ENCODE results near the gene SMARCA2. TPM values are rescaled to one million over a fixed set of nuclear protein-coding genes. Genes with fewer than 3 reads are reported as not detected.

Gene SMARCA2
- total RNA-seq, 2 experiments from 2014 or later: 91.3 to 94.0 TPM

GRCh38 chr9:2126331-2126803 is 111.2 kb downstream of the SMARCA2 start:
- no peaks in the 10 kb centered on the region for H3K27me3 Mint-ChIP-seq
- H3K4me3 Mint-ChIP-seq: peak overlapping the region; percentile 22
- H3K9me3 Mint-ChIP-seq (ENCODE audit: low read depth): no peaks in the 10 kb centered on the region
- intact Hi-C loops (cut with DNase I, micrococcal nuclease): loop anchor here in 1 of 2 experiments (2.0 to 10.0 kb wide), 4 partner anchors 62 to 498 kb away; partner anchors contain the start of gene VLDLR
- H3K36me3 Mint-ChIP-seq (ENCODE audit: low read depth): peaks cover 41% of the 10 kb centered on the region
- CTCF ChIA-PET: interaction anchor here (0.8 to 1.1 kb wide), 2 partner anchors 10 to 20 kb away, joined by 3 read pairs; no protein-coding TSS in a partner anchor
- peaks cover 43% of the 10 kb centered on the region for H3K4me1 Mint-ChIP-seq
- DNase-seq (no peak), ATAC-seq (peak; percentile 34)
- POLR2A ChIA-PET: no interaction called here
- peak overlapping the region; percentile 52 for H3K27ac Mint-ChIP-seq

- no peak for DNase-seq
- Mint-ChIP-seq H3K36me3 (ENCODE audit: low read depth) (peaks cover 40% of the 10 kb centered on the region), H3K27ac (peak overlapping the region; percentile 52), H3K4me3 (no peak overlapping the region), H3K9me3 (ENCODE audit: low read depth) (no peaks in the 10 kb centered on the region), H3K4me1 (peaks cover 49% of the 10 kb centered on the region), H3K27me3 (no peaks in the 10 kb centered on the region)
- ChIA-PET POLR2A (no interaction called here), CTCF (interaction anchor here (0.7 kb wide), 1 partner anchor 52 kb away, joined by 3 read pairs; no protein-coding TSS in a partner anchor)
- no peak for ATAC-seq
- intact Hi-C loops (cut with DNase I, micrococcal nuclease): loop anchor here in 1 of 2 experiments (2.0 to 10.0 kb wide), 4 partner anchors 63 to 497 kb away; partner anchors contain the start of gene VLDLR
Observed at GRCh38 chr9:2127486-2127885, 112.3 kb downstream of the SMARCA2 start.

- H3K4me1 Mint-ChIP-seq: peaks cover 49% of the 10 kb centered on the region
- ChIA-PET POLR2A (no interaction called here), CTCF (interaction anchor here (0.6 to 0.7 kb wide), 2 partner anchors 52 to 64 kb away, joined by 3 read pairs; no protein-coding TSS in a partner anchor)
- no peaks in the 10 kb centered on the region for H3K27me3 Mint-ChIP-seq
- DNase-seq (no peak), ATAC-seq (no peak)
- H3K36me3 Mint-ChIP-seq (ENCODE audit: low read depth): peaks cover 35% of the 10 kb centered on the region
- intact Hi-C loops (cut with DNase I, micrococcal nuclease): loop anchor here in 1 of 2 experiments (5.0 to 10.0 kb wide), 3 partner anchors 63 to 497 kb away; partner anchors contain the start of gene VLDLR
- no peak overlapping the region for H3K4me3 Mint-ChIP-seq
- H3K9me3 Mint-ChIP-seq (ENCODE audit: low read depth): no peaks in the 10 kb centered on the region
- H3K27ac Mint-ChIP-seq: peak overlapping the region; percentile 52
Observed at GRCh38 chr9:2128141-2128540, 113.0 kb downstream of the SMARCA2 start.

GRCh38 chr9:2128618-2129017 is 113.5 kb downstream of the SMARCA2 start:
- Mint-ChIP-seq H3K36me3 (ENCODE audit: low read depth) (peaks cover 34% of the 10 kb centered on the region), H3K27ac (peak overlapping the region; percentile 20), H3K9me3 (ENCODE audit: low read depth) (no peaks in the 10 kb centered on the region), H3K4me1 (peaks cover 49% of the 10 kb centered on the region), H3K27me3 (no peaks in the 10 kb centered on the region), H3K4me3 (no peak overlapping the region)
- ATAC-seq (no peak), DNase-seq (no peak)
- POLR2A ChIA-PET: no interaction called here
- intact Hi-C loops (cut with DNase I, micrococcal nuclease): loop anchor here in 1 of 2 experiments (5.0 to 10.0 kb wide), 3 partner anchors 64 to 496 kb away; partner anchors contain the start of gene VLDLR
- CTCF ChIA-PET: no interaction called here

- Mint-ChIP-seq H3K9me3 (ENCODE audit: low read depth) (no peaks in the 10 kb centered on the region), H3K4me1 (peaks cover 32% of the 10 kb centered on the region), H3K27ac (no peak overlapping the region), H3K27me3 (no peaks in the 10 kb centered on the region), H3K36me3 (ENCODE audit: low read depth) (peaks cover 30% of the 10 kb centered on the region), H3K4me3 (no peak overlapping the region)
- DNase-seq (no peak), ATAC-seq (no peak)
- intact Hi-C loops (cut with DNase I, micrococcal nuclease): loop anchor here in 1 of 2 experiments (10.0 kb wide), 1 partner anchor 704 kb away; no protein-coding TSS in a partner anchor
- ChIA-PET CTCF (interaction anchor here (1.3 to 4.0 kb wide), 5 partner anchors 9 to 49 kb away, joined by 3 to 47 read pairs (median 11); no protein-coding TSS in a partner anchor), POLR2A (no interaction called here)
Observed at GRCh38 chr9:2130941-2131340, 115.8 kb downstream of the SMARCA2 start.

GRCh38 chr9:2132484-2133082 is 117.4 kb downstream of the SMARCA2 start:
- no peaks in the 10 kb centered on the region for H3K27me3 Mint-ChIP-seq
- H3K27ac Mint-ChIP-seq: no peak overlapping the region
- H3K4me3 Mint-ChIP-seq: no peak overlapping the region
- H3K9me3 Mint-ChIP-seq (ENCODE audit: low read depth): no peaks in the 10 kb centered on the region
- H3K4me1 Mint-ChIP-seq: peaks cover 19% of the 10 kb centered on the region
- no peak for DNase-seq
- peaks cover 28% of the 10 kb centered on the region for H3K36me3 Mint-ChIP-seq (ENCODE audit: low read depth)
- ATAC-seq: no peak
- ChIA-PET CTCF (interaction anchor here (0.5 to 4.0 kb wide), 12 partner anchors 8 to 599 kb away, joined by 3 to 47 read pairs (median 6); no protein-coding TSS in a partner anchor), POLR2A (interaction anchor here (0.7 kb wide), 1 partner anchor 790 kb away, joined by 5 read pairs; no protein-coding TSS in a partner anchor)
- intact Hi-C loops (cut with DNase I, micrococcal nuclease): loop anchor here (1.0 to 10.0 kb wide), 3 partner anchors 46 to 702 kb away; no protein-coding TSS in a partner anchor

GRCh38 chr9:2134391-2134790 is 119.2 kb downstream of the SMARCA2 start:
- H3K4me1 Mint-ChIP-seq: peaks cover 18% of the 10 kb centered on the region
- ChIA-PET POLR2A (no interaction called here), CTCF (interaction anchor here (0.7 to 4.0 kb wide), 6 partner anchors 12 to 47 kb away, joined by 4 to 47 read pairs (median 8); no protein-coding TSS in a partner anchor)
- no peaks in the 10 kb centered on the region for H3K9me3 Mint-ChIP-seq (ENCODE audit: low read depth)
- intact Hi-C loops (cut with DNase I, micrococcal nuclease): loop anchor here in 1 of 2 experiments (10.0 kb wide), 1 partner anchor 700 kb away; no protein-coding TSS in a partner anchor
- no peak for ATAC-seq
- H3K4me3 Mint-ChIP-seq: no peak overlapping the region
- no peak overlapping the region for H3K27ac Mint-ChIP-seq
- H3K27me3 Mint-ChIP-seq: no peaks in the 10 kb centered on the region
- no peak for DNase-seq
- H3K36me3 Mint-ChIP-seq (ENCODE audit: low read depth): peaks cover 32% of the 10 kb centered on the region

GRCh38 chr9:2138646-2139045 is 123.5 kb downstream of the SMARCA2 start:
- ATAC-seq (no peak), DNase-seq (no peak)
- no peak overlapping the region for H3K4me3 Mint-ChIP-seq
- peaks cover 35% of the 10 kb centered on the region for H3K36me3 Mint-ChIP-seq (ENCODE audit: low read depth)
- H3K27ac Mint-ChIP-seq: no peak overlapping the region
- no peaks in the 10 kb centered on the region for H3K9me3 Mint-ChIP-seq (ENCODE audit: low read depth)
- intact Hi-C loops (cut with DNase I, micrococcal nuclease): loop anchor here in 1 of 2 experiments (10.0 kb wide), 1 partner anchor 696 kb away; no protein-coding TSS in a partner anchor
- H3K4me1 Mint-ChIP-seq: peaks cover 17% of the 10 kb centered on the region
- CTCF ChIA-PET: interaction anchor here (1.0 to 1.3 kb wide), 4 partner anchors 8 to 28 kb away, joined by 3 to 4 read pairs (median 4); no protein-coding TSS in a partner anchor
- no peaks in the 10 kb centered on the region for H3K27me3 Mint-ChIP-seq
- POLR2A ChIA-PET: interaction anchor here (0.5 kb wide), 1 partner anchor 547 kb away, joined by 4 read pairs; no protein-coding TSS in a partner anchor

GRCh38 chr9:2140600-2141223 is 125.6 kb downstream of the SMARCA2 start:
- H3K9me3 Mint-ChIP-seq (ENCODE audit: low read depth): no peaks in the 10 kb centered on the region
- ATAC-seq (no peak), DNase-seq (no peak)
- H3K4me1 Mint-ChIP-seq: peaks cover 19% of the 10 kb centered on the region
- ChIA-PET CTCF (interaction anchor here (1.0 to 1.2 kb wide), 2 partner anchors 9 to 53 kb away, joined by 3 to 6 read pairs; no protein-coding TSS in a partner anchor), POLR2A (no interaction called here)
- no peak overlapping the region for H3K4me3 Mint-ChIP-seq
- intact Hi-C loops (cut with DNase I, micrococcal nuclease): no loop called here
- no peak overlapping the region for H3K27ac Mint-ChIP-seq
- no peaks in the 10 kb centered on the region for H3K27me3 Mint-ChIP-seq
- H3K36me3 Mint-ChIP-seq (ENCODE audit: low read depth): peaks cover 28% of the 10 kb centered on the region

- POLR2A ChIA-PET: no interaction called here
Observed at GRCh38 chr9:2142212-2142611, 127.1 kb downstream of the SMARCA2 start.

GRCh38 chr9:2144619-2145018 is 129.5 kb downstream of the SMARCA2 start:
- no peak for ATAC-seq

More at GRCh38 chr9:2142212-2142611, 127.1 kb downstream of the SMARCA2 start:
- H3K9me3 Mint-ChIP-seq (ENCODE audit: low read depth): no peaks in the 10 kb centered on the region
- ATAC-seq: no peak
- intact Hi-C loops (cut with DNase I, micrococcal nuclease): no loop called here
- CTCF ChIA-PET: interaction anchor here (0.8 kb wide), 1 partner anchor 35 kb away, joined by 5 read pairs; no protein-coding TSS in a partner anchor
- H3K4me3 Mint-ChIP-seq: no peak overlapping the region
- no peak overlapping the region for H3K27ac Mint-ChIP-seq
- H3K27me3 Mint-ChIP-seq: no peaks in the 10 kb centered on the region
- DNase-seq: no peak
- H3K4me1 Mint-ChIP-seq: peaks cover 17% of the 10 kb centered on the region
- peaks cover 31% of the 10 kb centered on the region for H3K36me3 Mint-ChIP-seq (ENCODE audit: low read depth)

More at GRCh38 chr9:2144619-2145018, 129.5 kb downstream of the SMARCA2 start:
- H3K9me3 Mint-ChIP-seq (ENCODE audit: low read depth): peaks cover 4% of the 10 kb centered on the region
- no peak overlapping the region for H3K4me3 Mint-ChIP-seq
- DNase-seq: no peak
- no peaks in the 10 kb centered on the region for H3K27me3 Mint-ChIP-seq
- peaks cover 25% of the 10 kb centered on the region for H3K36me3 Mint-ChIP-seq (ENCODE audit: low read depth)
- ChIA-PET POLR2A (no interaction called here), CTCF (interaction anchor here (0.7 kb wide), 2 partner anchors 991 to 1773 kb away, joined by 3 to 4 read pairs; no protein-coding TSS in a partner anchor)
- H3K4me1 Mint-ChIP-seq: peaks cover 17% of the 10 kb centered on the region
- H3K27ac Mint-ChIP-seq: no peak overlapping the region
- intact Hi-C loops (cut with DNase I, micrococcal nuclease): no loop called here

All from activated CD4-positive, alpha-beta T cell treated with anti-CD3 and anti-CD28 coated beads for 36 hours (primary cell).